H1 (cell line): ENCODE measurements around the gene IGF2R. TPM values are rescaled to one million over a fixed set of nuclear protein-coding genes. Genes with fewer than 3 reads are reported as not detected.

Experiments
- BCL11A ChIP-seq, 2 experiments: IDR thresholded peaks; one replicate each; pipeline ENCODE4 v1.6.1; 2011; ENCODE audit warnings: low read depth in 2 of 2, low read length in 2 of 2, mild to moderate bottlenecking in 2 of 2
- JUN ChIP-seq: IDR thresholded peaks from 2 replicates; pipeline ENCODE4 v1.6.1; 2011; ENCODE audit warnings: low read depth, mild to moderate bottlenecking, improper control_type of control experiment, low read length
- NANOG ChIP-seq: IDR thresholded peaks from 2 replicates; pipeline ENCODE4 v1.6.1; 2011; ENCODE audit warnings: low read length, low read depth, mild to moderate bottlenecking, inconsistent platforms; ENCODE audit not compliant: insufficient read depth, poor library complexity, severe bottlenecking
- NRF1 ChIP-seq: IDR thresholded peaks from 2 replicates; pipeline ENCODE4 v1.6.1; 2011; ENCODE audit warnings: mild to moderate bottlenecking, low read depth, low read length, improper control_type of control experiment
- RBBP5 ChIP-seq: IDR thresholded peaks from 2 replicates; pipeline ENCODE4 v1.7.1; 2012; ENCODE audit warnings: low read depth, mild to moderate bottlenecking, inconsistent platforms, low read length, moderate library complexity, borderline replicate concordance
- TAF1 ChIP-seq: IDR thresholded peaks from 2 replicates; pipeline ENCODE4 v1.6.1; 2011; ENCODE audit warnings: mild to moderate bottlenecking, low read depth, low read length
- TAF7 ChIP-seq: optimal IDR thresholded peaks from 2 replicates; pipeline ENCODE3; 2011; ENCODE audit warnings: low read depth, mild to moderate bottlenecking, inconsistent platforms, low read length, moderate library complexity, borderline replicate concordance
- polyA plus RNA-seq, 7 experiments: library from polyadenylated mRNA; depleted of rRNA in 3 of 7; stranded (reverse) in 5 of 7; unstranded in 2 of 7; fragments of >200 nt in 5 of 7; fragments of 200-250 nt in 2 of 7; gene quantifications; 1 replicate in 5 of 7; 2 replicates in 1 of 7; 4 replicates in 1 of 7; pipeline versions ENCODE4 v1.2.1 to v1.2.3, GENCODE V29; 2011 to 2013; ENCODE audit warnings: missing spikeins in 2 of 7, mixed read lengths in 2 of 7
- total RNA-seq: library from RNA; stranded (reverse); fragmentation: NEBNext Ultra II Directional; extraction: Animal tissue kit (Norgen Biotek cat#: 25700); gene quantifications from 2 replicates; pipeline ENCODE4 v1.2.1, GENCODE V29; 2021
- TF ChIP-seq, protein P1 (sequence below), 3 experiments: IDR thresholded peaks; 1 replicate in 2 of 3; 2 replicates in 1 of 3; pipeline versions ENCODE4 v1.5.1 to v1.6.1; 2011; ENCODE audit warnings: low read length in 3 of 3, mild to moderate bottlenecking in 3 of 3, inconsistent platforms in 2 of 3, low read depth in 1 of 3, moderate library complexity in 1 of 3; ENCODE audit not compliant: insufficient read depth in 1 of 3; ENCODE audit errors: control extremely low read depth in 1 of 3
- TF ChIP-seq, protein P2 (sequence below): IDR thresholded peaks from 2 replicates; pipeline ENCODE4 v1.6.1; 2012; ENCODE audit warnings: inconsistent platforms

Gene IGF2R
- total and polyA plus RNA-seq, 2 of the 8 experiments (the other 6 are each of a cell fraction or from before 2014, with no cell fraction given) = 20.6 to 74.1 TPM

DNA sequence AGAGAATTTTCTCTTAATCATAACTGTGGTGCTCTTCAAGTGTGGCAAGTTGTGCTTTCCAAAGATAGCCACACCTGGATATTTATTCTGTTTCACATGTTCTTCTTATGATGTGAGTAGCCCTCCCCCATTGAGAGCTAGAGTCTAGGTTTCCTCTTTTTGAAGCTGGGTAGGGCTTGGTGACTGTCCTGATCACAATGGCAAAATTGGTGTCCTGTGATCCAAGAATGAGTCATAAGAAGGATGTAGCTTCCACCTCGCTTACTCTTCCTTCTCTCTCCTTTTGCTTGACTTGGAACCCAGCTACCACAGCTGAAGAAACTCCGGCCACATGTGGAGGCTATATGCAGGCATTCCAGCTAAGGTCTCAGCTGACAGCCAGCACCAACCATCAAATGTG is 7.4 kb upstream of the IGF2R start (continued):
- TF ChIP-seq, protein P1, sequence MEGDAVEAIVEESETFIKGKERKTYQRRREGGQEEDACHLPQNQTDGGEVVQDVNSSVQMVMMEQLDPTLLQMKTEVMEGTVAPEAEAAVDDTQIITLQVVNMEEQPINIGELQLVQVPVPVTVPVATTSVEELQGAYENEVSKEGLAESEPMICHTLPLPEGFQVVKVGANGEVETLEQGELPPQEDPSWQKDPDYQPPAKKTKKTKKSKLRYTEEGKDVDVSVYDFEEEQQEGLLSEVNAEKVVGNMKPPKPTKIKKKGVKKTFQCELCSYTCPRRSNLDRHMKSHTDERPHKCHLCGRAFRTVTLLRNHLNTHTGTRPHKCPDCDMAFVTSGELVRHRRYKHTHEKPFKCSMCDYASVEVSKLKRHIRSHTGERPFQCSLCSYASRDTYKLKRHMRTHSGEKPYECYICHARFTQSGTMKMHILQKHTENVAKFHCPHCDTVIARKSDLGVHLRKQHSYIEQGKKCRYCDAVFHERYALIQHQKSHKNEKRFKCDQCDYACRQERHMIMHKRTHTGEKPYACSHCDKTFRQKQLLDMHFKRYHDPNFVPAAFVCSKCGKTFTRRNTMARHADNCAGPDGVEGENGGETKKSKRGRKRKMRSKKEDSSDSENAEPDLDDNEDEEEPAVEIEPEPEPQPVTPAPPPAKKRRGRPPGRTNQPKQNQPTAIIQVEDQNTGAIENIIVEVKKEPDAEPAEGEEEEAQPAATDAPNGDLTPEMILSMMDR (IDR thresholded peaks at IDR 0.05; ENCODE audit: control extremely low read depth in 1 of 3, insufficient read depth in 1 of 3, low read depth in 1 of 3, low read length in 3 of 3) = no peak
- TF ChIP-seq RBBP5 = no peak
- no peak for TF ChIP-seq TAF7
- no peak for TF ChIP-seq TAF1
- TF ChIP-seq, protein P2, sequence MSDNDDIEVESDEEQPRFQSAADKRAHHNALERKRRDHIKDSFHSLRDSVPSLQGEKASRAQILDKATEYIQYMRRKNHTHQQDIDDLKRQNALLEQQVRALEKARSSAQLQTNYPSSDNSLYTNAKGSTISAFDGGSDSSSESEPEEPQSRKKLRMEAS = no peak
- no peak for TF ChIP-seq NANOG
- no peak for TF ChIP-seq NRF1
- no peak for TF ChIP-seq BCL11A (IDR thresholded peaks at IDR 0.05; ENCODE audit: low read depth in 2 of 2, low read length in 2 of 2)
- TF ChIP-seq JUN = no peak
